HUDEP-2 (cell line): Measurements from ENCODE around the gene UGT1A9.

Experiments used
- DNase-seq, 76 experiments: peaks; one replicate each; lab custom pipeline; 2025; ENCODE audit not compliant: unreplicated experiment in 76 of 76; lab: John Stamatoyannopoulos, UW

The UGT1A9 gene

DNA sequence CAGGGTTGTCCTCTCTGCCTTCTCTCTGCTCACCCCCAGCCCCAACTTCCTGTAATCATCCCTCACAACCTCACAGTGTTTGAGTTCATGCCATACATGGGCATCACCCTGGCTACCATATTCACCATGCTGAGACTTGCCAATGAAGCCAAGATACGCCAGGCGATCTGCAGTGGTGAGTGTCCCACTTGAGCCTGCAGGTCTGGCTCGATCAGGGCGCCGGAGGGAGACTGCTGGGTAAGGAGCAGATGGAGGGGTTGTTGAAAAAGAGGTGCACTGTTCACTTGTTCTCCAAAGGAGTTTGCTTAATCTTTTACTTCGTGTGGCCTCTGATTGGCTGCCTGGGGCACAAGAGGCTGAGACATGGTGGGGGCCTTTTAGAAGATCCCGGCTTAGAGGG, 121.0 kb downstream of the UGT1A9 start:
- DNase-seq = no peak

DNA sequence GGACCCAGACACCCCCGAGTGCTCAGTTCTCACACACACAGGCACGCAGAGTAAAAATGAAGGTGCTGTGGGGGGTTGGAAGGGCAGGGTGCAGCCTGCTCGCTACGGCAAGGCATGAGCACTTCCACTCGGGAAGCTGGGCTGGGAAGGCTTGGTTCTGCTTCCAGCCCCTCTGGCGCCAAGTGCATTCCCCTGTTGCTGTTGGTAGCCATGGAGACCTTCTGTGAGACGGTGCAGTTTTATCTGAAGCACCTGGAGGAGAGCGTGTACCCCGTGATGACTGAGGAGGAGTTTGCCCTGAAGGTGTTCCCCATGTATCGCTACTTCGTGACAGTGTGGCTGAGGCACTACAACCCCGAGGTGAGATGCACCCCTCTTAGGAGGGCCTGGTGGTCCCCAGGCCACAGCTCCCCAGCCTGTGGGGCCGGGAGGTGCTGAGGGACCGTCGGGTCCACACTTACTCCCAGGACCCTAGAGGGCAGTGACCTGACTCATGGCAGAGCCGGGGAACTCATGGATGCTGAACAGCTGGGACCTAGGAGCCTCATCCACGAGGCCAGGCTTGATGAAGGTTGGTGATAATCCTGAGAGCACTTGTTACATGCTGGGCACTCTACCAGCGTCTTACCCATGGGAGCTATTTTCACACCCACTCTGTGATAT, 121.9 kb downstream of the UGT1A9 start:
- no peak for DNase-seq

- no peak for DNase-seq
Observed at GRCh38 chr2:233794128-233794658, 122.5 kb downstream of the UGT1A9 start.

DNA sequence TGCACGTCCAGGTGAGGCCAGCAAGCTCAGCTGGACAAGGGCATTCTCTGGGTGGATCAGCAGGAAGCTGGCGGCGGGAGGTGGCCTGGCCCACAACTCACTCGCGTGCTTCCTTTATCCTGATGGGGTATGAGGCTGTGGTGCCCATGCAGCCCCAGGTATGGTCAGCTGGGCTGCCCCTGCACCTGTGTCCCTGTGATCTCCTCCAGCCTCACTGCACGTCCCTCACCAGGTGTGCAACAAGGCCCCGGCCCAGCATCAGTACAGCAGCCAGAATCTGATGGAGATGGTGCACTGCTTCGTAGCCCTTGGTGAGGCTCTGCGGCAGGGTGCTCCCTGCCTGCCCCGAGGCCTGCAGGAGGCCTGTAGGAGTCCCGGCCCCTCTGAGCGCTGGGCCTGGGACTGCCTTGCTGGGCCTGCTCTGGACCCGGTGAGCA, 124.1 kb downstream of the UGT1A9 start:
- no peak for DNase-seq

GRCh38 chr2:233796254-233796653, 124.6 kb downstream of the UGT1A9 start:
- DNase-seq = peak in 3 of 76 experiments; percentile 0 to 23 (median 5)

DNA sequence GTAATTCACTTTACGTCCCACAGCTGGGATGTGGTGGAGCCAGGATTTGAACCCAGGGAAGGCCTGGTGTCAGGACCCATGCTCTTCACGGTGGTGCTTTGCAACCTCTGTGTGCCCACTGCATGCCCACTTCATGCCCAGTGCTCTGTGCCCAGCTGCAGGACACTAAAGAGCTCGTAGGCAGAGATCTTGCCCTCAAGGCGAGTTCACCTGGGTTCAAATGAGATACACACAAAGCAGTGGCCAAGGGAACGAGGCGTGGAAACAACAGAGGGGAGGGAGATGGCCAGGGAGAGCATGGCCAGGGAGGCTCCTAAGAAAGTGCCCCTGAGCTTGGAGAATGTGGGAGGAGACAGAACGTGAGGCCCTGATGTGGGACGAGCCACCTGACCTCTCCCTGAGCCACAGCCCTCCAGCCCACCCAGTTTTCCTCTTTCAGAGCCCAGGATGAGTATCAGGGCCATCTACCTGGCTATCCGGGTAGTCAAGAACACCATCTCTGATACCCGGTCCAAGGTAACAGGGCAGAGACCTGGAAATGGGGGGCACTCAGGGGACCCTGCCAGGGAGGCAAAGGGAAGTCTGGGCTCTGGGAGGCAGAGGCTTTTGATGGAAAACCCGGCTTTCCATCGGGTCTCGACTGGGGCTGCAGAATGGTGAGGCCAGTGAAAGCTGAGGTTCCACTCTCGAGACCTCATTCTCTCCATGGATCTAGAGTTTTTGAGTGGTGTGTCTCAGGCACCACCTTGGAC, 126.8 kb downstream of the UGT1A9 start:
- DNase-seq = no peak

DNA sequence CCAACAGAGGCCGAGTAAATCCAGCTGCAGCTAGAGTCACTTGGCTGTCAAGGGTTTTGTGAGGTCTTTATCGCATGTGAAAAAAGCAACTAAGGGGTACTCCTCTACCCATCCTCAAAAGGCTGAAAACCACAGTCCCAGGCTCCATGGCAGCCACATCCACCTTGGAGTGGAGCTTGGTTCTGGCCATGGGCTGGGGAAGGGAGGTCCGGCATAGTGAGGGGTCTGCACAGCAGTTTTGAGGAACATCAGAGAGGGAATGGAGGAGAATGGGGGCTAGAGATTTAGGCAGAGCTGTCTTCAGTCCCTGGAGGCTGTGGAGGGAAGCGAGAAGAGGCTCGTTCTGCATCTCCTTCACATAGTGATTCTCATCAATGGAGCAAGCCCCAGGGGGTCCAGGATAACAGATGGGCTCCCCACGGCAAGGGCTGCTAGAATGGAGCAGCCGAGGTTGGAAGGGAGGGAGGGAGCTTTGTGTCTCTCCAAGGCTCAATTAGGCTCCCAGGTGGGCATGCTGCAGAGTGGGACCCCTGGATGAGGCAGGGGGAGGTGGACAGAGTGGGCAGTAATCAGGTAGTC, 127.5 kb downstream of the UGT1A9 start:
- DNase-seq = no peak

DNA sequence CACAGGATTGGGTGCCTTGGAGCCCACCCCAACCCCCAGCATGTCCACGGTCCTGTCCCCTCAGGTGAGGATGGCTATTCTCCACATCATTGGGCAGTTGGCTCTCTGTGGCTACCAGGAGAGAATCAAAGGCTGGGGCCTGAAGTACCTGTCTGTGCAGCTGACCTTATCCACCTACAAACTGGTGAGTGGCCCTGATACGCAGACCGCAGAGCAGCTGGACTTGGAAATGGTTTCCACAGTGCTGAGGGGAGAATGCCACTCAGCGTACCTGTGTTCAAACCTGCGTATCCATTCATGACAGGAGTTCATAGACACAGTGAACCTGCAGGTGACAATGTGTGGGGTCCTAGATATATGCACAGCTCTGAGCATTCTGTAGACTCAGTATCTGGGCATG, 128.0 kb downstream of the UGT1A9 start:
- no peak for DNase-seq

- no peak for DNase-seq
Observed at GRCh38 chr2:233800208-233800607, 128.5 kb downstream of the UGT1A9 start.

DNA sequence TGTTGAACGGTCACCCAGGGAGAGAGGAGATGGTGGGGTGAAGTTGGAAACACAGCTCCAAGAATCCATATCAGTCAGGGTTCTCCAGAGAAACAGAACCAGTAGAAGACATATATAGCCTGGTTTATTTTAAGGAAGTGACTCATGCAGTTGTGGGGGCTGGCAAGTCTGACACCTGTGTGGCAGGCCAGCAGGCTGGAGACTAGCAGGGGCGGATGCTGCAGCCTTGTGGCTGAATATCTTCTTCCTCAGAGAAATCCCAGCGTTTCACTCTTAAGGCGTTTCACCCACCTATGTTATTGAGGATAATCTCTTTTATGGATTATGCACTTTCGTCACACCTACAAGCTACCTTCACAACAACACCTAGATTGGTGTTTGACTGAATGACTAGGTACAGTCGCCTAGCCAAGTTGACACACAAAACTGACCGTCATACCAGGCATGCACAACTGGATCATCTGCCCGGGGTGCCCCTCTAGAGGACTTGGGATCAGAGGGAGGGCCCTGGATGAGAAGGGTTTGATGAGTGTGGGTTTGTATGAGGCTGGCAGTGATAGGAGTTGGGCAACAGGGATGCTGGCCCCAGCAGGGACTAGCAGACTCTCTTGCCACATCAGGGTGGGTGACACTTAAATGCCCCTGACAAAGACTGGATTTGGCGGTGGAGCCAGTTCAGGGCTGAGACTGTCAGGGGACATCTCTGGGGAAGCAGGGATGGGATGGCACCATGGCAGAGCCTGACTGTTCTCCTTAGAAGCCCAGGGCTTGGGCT, 129.8 kb downstream of the UGT1A9 start:
- no peak for DNase-seq

DNA sequence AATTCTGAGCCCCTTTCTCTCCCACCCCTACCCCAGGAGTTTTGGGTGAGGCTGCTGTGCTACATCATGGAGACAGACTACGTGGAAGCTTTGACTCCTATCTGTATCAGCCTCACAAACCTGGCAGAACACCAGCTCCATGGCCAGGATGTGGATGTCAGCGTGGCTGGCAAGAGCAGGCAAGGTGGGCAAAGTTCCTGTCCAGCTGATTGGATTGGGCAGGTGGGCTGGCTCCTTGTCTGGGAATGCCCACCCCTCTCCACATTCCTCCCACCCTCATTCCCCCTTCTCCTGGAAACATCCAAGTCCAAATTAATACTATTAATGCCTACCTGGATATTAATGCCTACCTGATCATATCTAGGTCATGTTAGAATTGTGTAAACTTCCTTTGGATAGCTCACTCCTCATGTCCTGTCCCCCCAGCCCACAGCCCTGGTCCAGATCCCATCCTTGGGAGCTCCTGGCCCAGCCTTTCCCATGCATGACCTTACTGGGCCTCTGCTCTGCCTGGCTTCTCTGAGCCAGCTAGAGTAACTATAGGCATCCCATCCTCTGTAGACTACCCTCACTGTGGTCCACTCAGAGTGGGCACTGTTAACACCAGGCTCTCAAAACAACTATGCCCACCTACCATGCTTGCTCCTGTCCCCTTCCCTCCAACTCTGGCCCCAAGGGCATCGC, 130.6 kb downstream of the UGT1A9 start:
- DNase-seq = no peak

GRCh38 chr2:233803292-233803911, 131.7 kb downstream of the UGT1A9 start:
- DNase-seq = no peak

DNA sequence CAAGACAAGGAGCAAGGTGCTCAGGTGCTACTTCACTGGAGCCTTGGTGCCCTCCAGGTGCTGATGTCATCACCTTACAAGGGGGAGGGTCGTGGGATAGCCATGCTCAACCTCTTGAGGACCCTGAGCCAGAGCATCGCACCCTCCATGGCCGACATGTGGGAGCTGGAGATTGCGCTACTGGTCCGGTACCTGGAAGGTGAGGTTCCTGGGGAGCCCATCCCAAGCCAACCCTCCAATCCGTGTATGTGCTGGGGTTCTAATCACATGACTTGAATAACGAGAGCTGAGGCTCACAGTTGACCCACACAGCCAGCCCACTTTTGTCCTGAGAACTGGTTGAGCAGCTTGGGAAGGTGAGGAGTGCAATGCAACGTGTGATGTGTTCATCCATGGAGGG, 132.3 kb downstream of the UGT1A9 start:
- DNase-seq = no peak

GRCh38 chr2:233807215-233807865, 135.6 kb downstream of the UGT1A9 start:
- peak in 1 of 76 experiments; percentile 15 for DNase-seq

- no peak for DNase-seq
Observed at GRCh38 chr2:233807966-233808935, 136.6 kb downstream of the UGT1A9 start.

DNA sequence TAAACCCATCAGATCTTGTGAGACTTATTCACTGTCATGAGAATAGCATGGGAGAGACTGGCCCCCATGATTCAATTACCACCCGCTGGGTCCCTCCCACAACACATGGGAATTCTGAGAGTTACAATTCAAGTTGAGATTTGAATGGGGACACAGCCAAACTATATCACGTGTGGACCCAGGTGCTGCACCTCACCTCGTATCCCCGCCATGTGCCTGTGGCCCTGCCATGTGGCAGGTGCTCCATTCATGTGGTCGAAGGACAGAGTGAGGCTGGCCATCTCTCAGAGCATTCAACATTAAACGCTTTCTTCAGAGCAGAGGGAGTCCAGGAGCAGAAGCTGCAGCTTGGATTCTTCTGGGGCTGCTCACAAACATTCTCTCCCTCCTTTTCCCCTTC, 138.7 kb downstream of the UGT1A9 start:
- DNase-seq = no peak

GRCh38 chr2:233811087-233811486, 139.4 kb downstream of the UGT1A9 start:
- no peak for DNase-seq

DNA sequence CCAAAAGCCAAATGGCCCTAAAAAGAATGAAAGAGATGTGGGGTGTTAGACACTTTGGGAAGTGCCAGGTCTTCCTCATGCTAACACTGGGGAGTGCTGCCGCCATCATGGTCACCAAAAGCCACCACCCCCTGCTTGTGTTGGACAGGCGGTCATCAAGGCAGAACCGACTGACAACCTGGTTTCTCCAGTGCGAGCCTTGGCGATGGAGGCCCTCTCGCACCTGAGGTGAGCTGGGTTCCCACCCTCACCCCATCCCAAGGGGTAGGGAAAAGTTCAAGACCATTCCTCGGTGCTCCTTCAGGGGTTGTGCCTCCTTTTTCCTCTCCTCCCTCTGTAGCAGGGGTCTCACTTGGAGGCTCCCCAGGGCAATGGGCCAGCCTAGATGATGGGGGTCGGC, 140.0 kb downstream of the UGT1A9 start:
- no peak for DNase-seq
